ENCODE data around the gene SLC10A7. TPM values are rescaled to one million over a fixed set of nuclear protein-coding genes. Genes with fewer than 3 reads are reported as not detected.

The SLC10A7 gene
- total and polyA plus RNA-seq, 2 of the 13 experiments (the other 11 are each of a cell fraction or from before 2014, with no cell fraction given) = 18.5 to 18.8 TPM

GRCh38 chr4:146371812-146372211 lies 149.9 kb downstream of the SLC10A7 start:
- POLR2A ChIA-PET = no interaction called here
- BruUV-seq (replicated peaks) = no TSS peak
- no peaks in the 10 kb centered on the region for H3K79me2 ChIP-seq (ENCODE audit: insufficient read depth, low read length)
- ATAC-seq = no peak
- H3K9ac ChIP-seq (ENCODE audit: insufficient read depth, low read depth, low read length) = no peak overlapping the region
- CTCF ChIA-PET (ENCODE audit: low intra/inter-chr PET ratio, low total read pairs) = no interaction called here
- no peak overlapping the region for H2AFZ ChIP-seq (ENCODE audit: low read length)
- no peaks in the 10 kb centered on the region for H4K20me1 ChIP-seq (ENCODE audit: insufficient read depth, low read length)
- no peaks in the 10 kb centered on the region for H3K27me3 ChIP-seq (ENCODE audit: control insufficient read depth in 1 of 2, insufficient read depth in 2 of 2, low read length in 2 of 2)
- H3K9me3 ChIP-seq (ENCODE audit: low read length) = no peaks in the 10 kb centered on the region
- no peaks in the 10 kb centered on the region for H3K4me1 ChIP-seq (ENCODE audit: insufficient read depth, low read length)
- H3K4me2 ChIP-seq (ENCODE audit: low read depth, low read length) = no peak overlapping the region
- WGBS (ENCODE audit: low lambda C conversion rate) = 94% methylated on average over 1 of the region's 1 CpG
- DNase-seq (ENCODE audit: low spot score) = no peak
- no peak for FAIRE-seq
- intact Hi-C loops (cut with micrococcal nuclease; ENCODE audit: unreplicated experiment) = no loop called here
- no peak for TF ChIP-seq U2AF2 (IDR thresholded peaks at IDR 0.05; ENCODE audit: low read depth, low read length)
- TF ChIP-seq TOE1 (CRISPR knock-in tag; IDR thresholded peaks at IDR 0.05) = no peak
- TF ChIP-seq ZNF691 (CRISPR knock-in tag; IDR thresholded peaks at IDR 0.05; ENCODE audit: borderline replicate concordance, low read depth) = no peak
- TF ChIP-seq SP5 (CRISPR knock-in tag; IDR thresholded peaks at IDR 0.05; ENCODE audit: borderline replicate concordance, low read depth) = no peak
- TF ChIP-seq MIER2 (CRISPR knock-in tag; IDR thresholded peaks at IDR 0.05) = no peak
- TF ChIP-seq ZNF768 (CRISPR knock-in tag; IDR thresholded peaks at IDR 0.05) = no peak
- no peak for TF ChIP-seq ZSCAN25 (CRISPR knock-in tag; IDR thresholded peaks at IDR 0.05)
- TF ChIP-seq MTF1 (CRISPR knock-in tag; IDR thresholded peaks at IDR 0.05) = no peak
- no peak for TF ChIP-seq SMC3 (IDR thresholded peaks at IDR 0.05; ENCODE audit: low read length)
- TF ChIP-seq MAZ (IDR thresholded peaks at IDR 0.05; ENCODE audit: borderline replicate concordance, low read depth, low read length) = no peak
- TF ChIP-seq MAZ (CRISPR knock-in tag; IDR thresholded peaks at IDR 0.05; ENCODE audit: low read depth) = no peak
- no peak for TF ChIP-seq RAD21 (CRISPR knock-in tag; IDR thresholded peaks at IDR 0.05)
- TF ChIP-seq HMGXB4 (CRISPR knock-in tag; IDR thresholded peaks at IDR 0.05; ENCODE audit: borderline replicate concordance in 1 of 2, low read depth in 1 of 2) = no peak
- no peak for TF ChIP-seq NR2F1 (CRISPR knock-in tag; IDR thresholded peaks at IDR 0.05)
- no peak for TF ChIP-seq MXD1 (CRISPR knock-in tag; IDR thresholded peaks at IDR 0.05)
- TF ChIP-seq CREM (IDR thresholded peaks at IDR 0.05) = no peak
- no peak for TF ChIP-seq CREM (CRISPR knock-in tag; IDR thresholded peaks at IDR 0.05)
- no peak for TF ChIP-seq ZBTB42 (CRISPR knock-in tag; IDR thresholded peaks at IDR 0.05)
- H3K36me3 ChIP-seq (replicated peaks in 1 of 2; ENCODE audit: control insufficient read depth in 1 of 2, insufficient read depth in 2 of 2, low read length in 2 of 2) = no peaks in the 10 kb centered on the region
- no peak overlapping the region for H3K4me3 ChIP-seq (replicated peaks in 1 of 3; ENCODE audit: insufficient read depth in 1 of 3, low read depth in 2 of 3, low read length in 3 of 3)
- H3K27ac ChIP-seq (ENCODE audit: extremely low read length, insufficient read depth, low read length) = no peak overlapping the region
- in situ Hi-C loops (cut with HindIII; ENCODE audit: extremely low pct_ligation_motif_present, low pct_unique_long_range_greater_than_20kb) = no loop called here

Data from HepG2 (cell line).